Mammary epithelial cell (primary cell): ENCODE results near the gene CDKAL1.
"Not testable (repeated sequence)": the region's sequence is repeated elsewhere in the genome, so short reads cannot be mapped to it uniquely, and the experiment has no call there.

Source experiments
- CTCF ChIP-seq, 2 donors: IDR thresholded peaks in 1 of 2; conservative IDR thresholded peaks in 1 of 2; 2 replicates each; pipeline ENCODE4 v1.5.1; 2011 to 2012; ENCODE audit warnings: inconsistent platforms in 2 of 2, low read length in 2 of 2, mild to moderate bottlenecking in 2 of 2, control low read depth in 1 of 2, low read depth in 1 of 2; ENCODE audit not compliant: insufficient read depth in 1 of 2; ENCODE audit errors: extremely low read depth in 1 of 2
- EZH2 ChIP-seq: IDR thresholded peaks from 2 replicates; pipeline ENCODE4 v1.6.1; 2012; ENCODE audit warnings: low read length, inconsistent platforms, borderline replicate concordance

DNA sequence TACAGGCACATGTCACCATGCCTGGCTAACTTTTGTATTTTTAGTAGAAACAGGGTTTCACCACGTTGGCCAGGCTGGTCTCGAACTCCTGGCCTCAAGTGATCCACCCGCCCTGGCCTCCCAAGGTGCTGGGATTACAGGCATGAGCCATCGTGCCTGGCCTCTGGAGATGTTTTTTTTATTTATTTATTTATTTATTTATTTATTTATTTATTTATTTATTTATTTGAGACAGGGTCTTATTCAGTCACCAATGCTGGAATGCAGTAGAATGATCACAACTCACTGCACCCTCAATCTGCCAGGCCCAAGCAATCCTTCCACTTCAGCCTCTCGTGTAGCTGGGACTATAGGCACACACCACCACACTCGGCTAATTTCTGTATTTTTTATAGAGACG, 661.0 kb downstream of the CDKAL1 start:
- not testable (repeated sequence) for TF ChIP-seq CTCF (conservative IDR thresholded peaks at IDR 0.05 in 1 of 2, IDR thresholded peaks at IDR 0.05 in 1 of 2; ENCODE audit: extremely low read depth in 1 of 2, insufficient read depth in 1 of 2, low read depth in 1 of 2, low read length in 2 of 2); EZH2
